WTC11 (cell line): ENCODE data around the gene DUS1L.

Experiments
- ELF4 ChIP-seq: sonication (generic); formaldehyde crosslinking; IDR thresholded peaks from 2 replicates; pipeline ENCODE4 v1.8.1; 2022; ENCODE audit warnings: low read depth, mild to moderate bottlenecking, moderate library complexity, missing genetic modification reagents
- IRF2 ChIP-seq: sonication (generic); formaldehyde crosslinking; IDR thresholded peaks from 2 replicates; pipeline ENCODE4 v1.8.0; 2022; ENCODE audit warnings: low read depth, missing genetic modification reagents, borderline replicate concordance
- TF ChIP-seq, protein P1 (sequence below): sonication (generic); formaldehyde crosslinking; conservative IDR thresholded peaks from 2 replicates; pipeline ENCODE4 v1.8.1; 2022; ENCODE audit warnings: mild to moderate bottlenecking, missing genetic modification reagents
- TF ChIP-seq, protein P2 (sequence below): fragments of 200-600 bp; IDR thresholded peaks from 2 replicates; pipeline ENCODE4 v1.8.0; 2022; ENCODE audit warnings: antibody characterized with exemption

DNA sequence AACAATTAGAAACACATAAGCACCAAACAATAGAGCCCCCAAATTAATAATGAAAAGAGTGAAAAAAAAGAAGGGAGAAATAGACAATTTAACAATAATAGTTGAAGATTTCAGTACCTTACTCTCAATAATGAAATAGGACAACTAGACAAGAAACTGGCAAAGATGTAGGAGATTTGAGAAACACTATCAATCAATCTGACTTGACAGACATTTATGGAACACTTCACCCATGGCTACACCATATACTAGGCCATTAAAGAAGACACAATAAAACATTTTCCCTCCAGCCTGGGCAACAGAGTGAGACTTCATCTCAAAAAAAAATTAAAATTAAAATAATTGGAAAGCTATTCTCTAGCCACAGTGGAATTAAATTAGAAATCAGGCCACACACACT lies 5.0 kb upstream of the DUS1L start:
- TF ChIP-seq, protein P1, sequence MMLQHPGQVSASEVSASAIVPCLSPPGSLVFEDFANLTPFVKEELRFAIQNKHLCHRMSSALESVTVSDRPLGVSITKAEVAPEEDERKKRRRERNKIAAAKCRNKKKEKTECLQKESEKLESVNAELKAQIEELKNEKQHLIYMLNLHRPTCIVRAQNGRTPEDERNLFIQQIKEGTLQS (CRISPR knock-in tag) = no peak
- no peak for TF ChIP-seq IRF2
- no peak for TF ChIP-seq ELF4 (CRISPR knock-in tag)
- TF ChIP-seq, protein P2, sequence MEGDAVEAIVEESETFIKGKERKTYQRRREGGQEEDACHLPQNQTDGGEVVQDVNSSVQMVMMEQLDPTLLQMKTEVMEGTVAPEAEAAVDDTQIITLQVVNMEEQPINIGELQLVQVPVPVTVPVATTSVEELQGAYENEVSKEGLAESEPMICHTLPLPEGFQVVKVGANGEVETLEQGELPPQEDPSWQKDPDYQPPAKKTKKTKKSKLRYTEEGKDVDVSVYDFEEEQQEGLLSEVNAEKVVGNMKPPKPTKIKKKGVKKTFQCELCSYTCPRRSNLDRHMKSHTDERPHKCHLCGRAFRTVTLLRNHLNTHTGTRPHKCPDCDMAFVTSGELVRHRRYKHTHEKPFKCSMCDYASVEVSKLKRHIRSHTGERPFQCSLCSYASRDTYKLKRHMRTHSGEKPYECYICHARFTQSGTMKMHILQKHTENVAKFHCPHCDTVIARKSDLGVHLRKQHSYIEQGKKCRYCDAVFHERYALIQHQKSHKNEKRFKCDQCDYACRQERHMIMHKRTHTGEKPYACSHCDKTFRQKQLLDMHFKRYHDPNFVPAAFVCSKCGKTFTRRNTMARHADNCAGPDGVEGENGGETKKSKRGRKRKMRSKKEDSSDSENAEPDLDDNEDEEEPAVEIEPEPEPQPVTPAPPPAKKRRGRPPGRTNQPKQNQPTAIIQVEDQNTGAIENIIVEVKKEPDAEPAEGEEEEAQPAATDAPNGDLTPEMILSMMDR = no peak
